ENCODE data around the gene SLC9A1.

DNA sequence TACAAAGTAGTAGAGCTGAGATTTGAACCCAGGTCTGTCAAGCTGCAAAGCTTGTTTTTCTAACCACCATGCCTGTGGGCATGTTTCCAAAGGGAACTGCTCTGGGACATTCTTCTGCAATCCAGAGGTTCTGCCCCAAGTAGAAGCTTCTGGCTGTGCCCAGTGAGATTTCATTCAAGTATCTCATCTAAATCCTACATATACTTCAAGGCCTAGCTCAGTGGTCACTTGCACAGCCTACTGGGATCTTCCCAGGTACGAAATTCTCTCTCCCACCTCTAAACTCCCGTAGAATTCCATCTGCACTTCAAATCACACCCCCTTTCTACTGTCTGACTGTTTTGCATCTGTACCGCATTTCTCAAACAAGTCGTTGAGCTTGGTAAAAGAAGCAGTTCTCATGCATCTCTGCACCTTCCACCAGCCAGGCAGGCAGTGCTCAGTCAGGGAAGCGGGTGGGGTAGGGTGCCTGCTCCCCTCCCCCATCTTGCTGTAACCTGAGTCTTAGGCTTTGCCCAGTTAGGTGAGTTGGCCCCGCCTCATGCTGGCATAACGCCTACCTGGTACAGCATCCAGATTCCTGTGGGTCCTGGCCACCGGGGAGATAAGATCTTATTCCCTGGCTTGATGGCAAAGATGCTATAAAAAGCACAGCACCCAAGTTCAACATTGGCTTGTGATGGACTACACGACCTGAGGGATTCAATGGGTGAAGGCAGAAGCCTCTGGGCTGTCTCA lies 13.5 kb downstream of the SLC9A1 start:
- no peak for TF ChIP-seq RFX5 (IDR thresholded peaks at IDR 0.05; ENCODE audit: borderline replicate concordance, low read depth, low read length)
- no peak for TF ChIP-seq YY1 (IDR thresholded peaks at IDR 0.05; ENCODE audit: low read depth, low read length)

Data from H1 (cell line).